GM06990 (cell line): ENCODE measurements around the gene HPS4.
A peak's percentile ranks its signal among the peaks of the same experiment; 100 is the strongest.

ENCODE experiments used
- DNase-seq: peaks from one replicate; pipeline ENCODE4 v3.0.0-alpha.2; 2011; ENCODE audit not compliant: insufficient read length; ENCODE audit errors: extremely low read depth
- H3K27me3 ChIP-seq: replicated peaks from 2 replicates; pipeline ENCODE4 v1.6.0; 2011; ENCODE audit warnings: low read length; ENCODE audit not compliant: control insufficient read depth, insufficient read depth
- H3K36me3 ChIP-seq: 2 replicates; pipeline ENCODE4 v1.5.1; 2011; ENCODE audit warnings: low read length; ENCODE audit not compliant: control insufficient read depth, insufficient read depth
- H3K4me3 ChIP-seq: replicated peaks from 2 replicates; pipeline ENCODE4 v1.5.1; 2011; ENCODE audit warnings: low read depth, mild to moderate bottlenecking, control low read depth, low read length
- TF ChIP-seq, protein P1 (sequence below): IDR thresholded peaks from 2 replicates; pipeline ENCODE4 v1.5.1; 2011; ENCODE audit warnings: low read length, control low read depth, mild to moderate bottlenecking, inconsistent platforms; ENCODE audit not compliant: insufficient read depth, poor library complexity, severe bottlenecking

HPS4 gene

DNA sequence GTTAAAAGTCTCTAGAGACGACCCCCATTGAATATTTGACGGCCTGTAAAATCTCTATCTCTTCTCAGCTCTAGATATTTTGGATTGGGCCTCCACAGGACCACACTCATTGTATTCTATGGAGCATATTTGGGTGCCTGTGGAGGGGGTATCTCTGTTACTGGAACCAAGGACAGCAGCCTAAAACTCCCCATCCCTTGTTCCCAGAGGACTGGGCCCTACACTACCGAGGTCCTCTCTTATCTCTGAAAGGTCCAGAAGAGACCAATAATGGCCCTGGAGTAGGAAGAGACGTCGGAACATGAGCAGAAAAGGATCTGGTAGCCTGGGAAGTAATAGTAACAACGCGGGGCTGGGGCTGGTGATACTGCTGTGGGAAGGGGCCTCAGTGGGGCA is 542 bp downstream of the HPS4 start:
- Histone ChIP-seq H3K4me3 (peak overlapping the region; percentile 93), H3K27me3 (no peaks in the 10 kb centered on the region), H3K36me3 (peaks cover 4% of the 10 kb centered on the region; the same call in 1 of the 2 replicates)
- TF ChIP-seq, protein P1, sequence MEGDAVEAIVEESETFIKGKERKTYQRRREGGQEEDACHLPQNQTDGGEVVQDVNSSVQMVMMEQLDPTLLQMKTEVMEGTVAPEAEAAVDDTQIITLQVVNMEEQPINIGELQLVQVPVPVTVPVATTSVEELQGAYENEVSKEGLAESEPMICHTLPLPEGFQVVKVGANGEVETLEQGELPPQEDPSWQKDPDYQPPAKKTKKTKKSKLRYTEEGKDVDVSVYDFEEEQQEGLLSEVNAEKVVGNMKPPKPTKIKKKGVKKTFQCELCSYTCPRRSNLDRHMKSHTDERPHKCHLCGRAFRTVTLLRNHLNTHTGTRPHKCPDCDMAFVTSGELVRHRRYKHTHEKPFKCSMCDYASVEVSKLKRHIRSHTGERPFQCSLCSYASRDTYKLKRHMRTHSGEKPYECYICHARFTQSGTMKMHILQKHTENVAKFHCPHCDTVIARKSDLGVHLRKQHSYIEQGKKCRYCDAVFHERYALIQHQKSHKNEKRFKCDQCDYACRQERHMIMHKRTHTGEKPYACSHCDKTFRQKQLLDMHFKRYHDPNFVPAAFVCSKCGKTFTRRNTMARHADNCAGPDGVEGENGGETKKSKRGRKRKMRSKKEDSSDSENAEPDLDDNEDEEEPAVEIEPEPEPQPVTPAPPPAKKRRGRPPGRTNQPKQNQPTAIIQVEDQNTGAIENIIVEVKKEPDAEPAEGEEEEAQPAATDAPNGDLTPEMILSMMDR, result no peak
- DNase-seq, result no peak

GRCh38 chr22:26482161-26482560 is 1.4 kb downstream of the HPS4 start:
- H3K27me3 ChIP-seq, result no peaks in the 10 kb centered on the region
- H3K4me3 ChIP-seq, result no peak overlapping the region
- H3K36me3 ChIP-seq, result no peaks in the 10 kb centered on the region
- TF ChIP-seq, protein P1, result no peak
- DNase-seq, result no peak

- H3K36me3 ChIP-seq, result no peaks in the 10 kb centered on the region
Observed at GRCh38 chr22:26481694-26482093, 1.9 kb downstream of the HPS4 start.

GRCh38 chr22:26481112-26481693 is 2.4 kb downstream of the HPS4 start:
- no peak for DNase-seq
- Histone ChIP-seq H3K27me3 (no peaks in the 10 kb centered on the region), H3K36me3 (no peaks in the 10 kb centered on the region), H3K4me3 (no peak overlapping the region)
- TF ChIP-seq, protein P1, result no peak

More at GRCh38 chr22:26481694-26482093, 1.9 kb downstream of the HPS4 start:
- Histone ChIP-seq H3K27me3 (no peaks in the 10 kb centered on the region), H3K4me3 (no peak overlapping the region)
- TF ChIP-seq, protein P1, result no peak
- no peak for DNase-seq

DNA sequence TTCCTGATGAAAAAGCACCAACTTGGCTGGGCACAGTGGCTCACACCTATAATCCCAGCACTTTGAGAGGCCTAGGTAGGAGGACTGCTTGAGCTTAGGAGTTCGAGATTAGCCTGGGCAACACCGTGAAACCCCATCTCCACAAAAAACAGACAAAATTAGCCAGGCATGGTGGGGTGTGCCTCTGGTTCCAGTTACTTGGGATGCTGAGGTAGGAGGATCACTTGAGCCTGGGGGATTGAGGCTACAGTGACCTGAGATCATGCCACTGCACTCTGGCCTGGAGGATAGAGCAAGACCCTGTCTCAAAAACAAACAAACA is 3.0 kb downstream of the HPS4 start:
- H3K36me3 ChIP-seq, result no peaks in the 10 kb centered on the region

More for the DNA sequence above, 3.0 kb downstream of the HPS4 start:
- peak overlapping the region; percentile 8; the same call in 1 of the 2 replicates for H3K4me3 ChIP-seq
- no peak for DNase-seq
- TF ChIP-seq, protein P1, result no peak
- H3K27me3 ChIP-seq, result no peaks in the 10 kb centered on the region
